Naive thymus-derived CD4-positive, alpha-beta T cell (primary cell): ENCODE data around the gene MTNR1A. TPM values are rescaled to one million over a fixed set of nuclear protein-coding genes. Genes with fewer than 3 reads are reported as not detected.

Experiments
- ATAC-seq: fragments of 150-1000 bp; cut with Tn5 transposase; 2 replicates; pipeline ENCODE4 v1.10.0; 2021; ENCODE audit warnings: mild to moderate bottlenecking, moderate library complexity
- CTCF ChIA-PET: fragments of 350-600 bp; sonication (Branson Sonifier 250); formaldehyde crosslinking; loops from one replicate; lab custom pipeline; 2021; ENCODE audit warnings: antibody characterized with exemption; lab: Charles Lee
- POLR2A ChIA-PET: fragments of 350-600 bp; sonication (Branson Sonifier 250); formaldehyde crosslinking; loops from one replicate; lab custom pipeline; 2021; ENCODE audit warnings: antibody characterized with exemption, inconsistent platforms; lab: Charles Lee
- DNase-seq, 9 donors: peaks; one replicate each; pipeline versions ENCODE4 v3.0.0 to v3.0.0-alpha.2; 2020 to 2022; ENCODE audit warnings: mixed read lengths in 1 of 9
- H3K27ac ChIP-seq: one replicate; pipeline ENCODE4 v1.7.0; 2013; ENCODE audit warnings: mild to moderate bottlenecking, low read depth, low read length, moderate library complexity
- H3K27me3 ChIP-seq, 2 donors: one replicate each; pipeline ENCODE4 v1.7.0; 2013; ENCODE audit warnings: low read length in 2 of 2, mild to moderate bottlenecking in 2 of 2, moderate library complexity in 2 of 2; ENCODE audit not compliant: control insufficient read depth in 2 of 2, insufficient read depth in 2 of 2
- H3K36me3 ChIP-seq, 3 experiments: 1 replicate in 2 of 3; 2 replicates in 1 of 3; pipeline ENCODE4 v1.7.0; 2013; ENCODE audit warnings: low read length in 3 of 3, mild to moderate bottlenecking in 3 of 3, moderate library complexity in 1 of 3; ENCODE audit not compliant: insufficient read depth in 3 of 3, control insufficient read depth in 2 of 3
- H3K4me1 ChIP-seq, 2 donors: one replicate each; pipeline ENCODE4 v1.7.0; 2013; ENCODE audit warnings: low read length in 2 of 2, mild to moderate bottlenecking in 2 of 2, moderate library complexity in 1 of 2; ENCODE audit not compliant: control insufficient read depth in 2 of 2, insufficient read depth in 2 of 2
- H3K4me3 ChIP-seq: 2 replicates; pipeline ENCODE4 v1.7.0; 2013; ENCODE audit warnings: mild to moderate bottlenecking, low read length
- H3K9me3 ChIP-seq, 3 experiments: 1 replicate in 2 of 3; 2 replicates in 1 of 3; pipeline ENCODE4 v1.7.0; 2013; ENCODE audit warnings: low read length in 3 of 3; ENCODE audit not compliant: control insufficient read depth in 2 of 3
- H3K27ac Mint-ChIP-seq, 9 donors: one replicate each; pipeline ENCODE4 v1.8.0; 2020 to 2022; ENCODE audit warnings: mixed read lengths in 9 of 9, mild to moderate bottlenecking in 8 of 9, moderate library complexity in 5 of 9, inconsistent platforms in 2 of 9
- H3K27me3 Mint-ChIP-seq, 5 donors: one replicate each; pipeline ENCODE4 v1.8.0; 2021 to 2022; ENCODE audit warnings: mixed read lengths in 5 of 5, mild to moderate bottlenecking in 1 of 5
- H3K36me3 Mint-ChIP-seq, 5 donors: one replicate each; pipeline ENCODE4 v1.8.0; 2020 to 2022; ENCODE audit warnings: mixed read lengths in 5 of 5, mild to moderate bottlenecking in 3 of 5, inconsistent platforms in 1 of 5
- H3K4me1 Mint-ChIP-seq, 7 donors: one replicate each; pipeline ENCODE4 v1.8.0; 2020 to 2022; ENCODE audit warnings: mixed read lengths in 7 of 7, mild to moderate bottlenecking in 3 of 7, inconsistent platforms in 1 of 7
- H3K4me3 Mint-ChIP-seq, 10 donors: one replicate each; pipeline ENCODE4 v1.8.0; 2020 to 2022; ENCODE audit warnings: mild to moderate bottlenecking in 10 of 10, mixed read lengths in 10 of 10, moderate library complexity in 6 of 10, inconsistent platforms in 2 of 10
- H3K9me3 Mint-ChIP-seq, 11 donors: one replicate each; pipeline ENCODE4 v1.8.0; 2020 to 2022; ENCODE audit warnings: mixed read lengths in 11 of 11, mild to moderate bottlenecking in 4 of 11, inconsistent platforms in 1 of 11, moderate library complexity in 1 of 11
- intact Hi-C, 2 donors: fragments of 100-400 bp; cut with micrococcal nuclease; formaldehyde crosslinking; loops; one replicate each; pipeline ENCODE4 v1.15.1; 2023
- polyA plus RNA-seq, 2 donors: library from polyadenylated mRNA; unstranded; fragments of 300-500 nt; fragmentation: Illumina TruSeq; gene quantifications; one replicate each; pipeline ENCODE4 v1.2.3, GENCODE V29; 2021
- total RNA-seq, 6 experiments: library from RNA in 5 of 6; stranded (reverse) in 5 of 6; gene quantifications; 1 replicate in 5 of 6; 2 replicates in 1 of 6; pipeline ENCODE4 v1.2.3 and lab custom pipeline; 2021 to 2026

The MTNR1A gene
- total RNA-seq (not detected), polyA plus RNA-seq (not detected), total RNA-seq (lab: John Stamatoyannopoulos, UW) (not detected)

GRCh38 chr4:186554914-186555827 lies at the start of gene MTNR1A:
Gene MTNR1A, minus strand, starts transcription at chr4:186555567. Its CDS starts 202 bp downstream, at chr4:186555365.
- peaks cover 17 to 32% (median 30%) of the 10 kb centered on the region in 5 donors for H3K27me3 Mint-ChIP-seq
- Histone ChIP-seq H3K9me3 (no peaks in the 10 kb centered on the region), H3K4me3 (no peak within 1 kb of the TSS), H3K4me1 (no peaks in the 10 kb centered on the region), H3K27me3 (no peaks in the 10 kb centered on the region), H3K27ac (no peak within 1 kb of the TSS), H3K36me3 (no peaks in the 10 kb centered on the region)
- H3K9me3 Mint-ChIP-seq: peaks cover 0 to 8% (median 2%) of the 10 kb centered on the region in 11 donors
- ATAC-seq (no peak), DNase-seq (no peak)
- intact Hi-C loops: no loop called here
- no peak within 1 kb of the TSS for H3K4me3 Mint-ChIP-seq
- no peak within 1 kb of the TSS for H3K27ac Mint-ChIP-seq
- peaks cover 0 to 4% (median 0%) of the 10 kb centered on the region in 5 donors for H3K36me3 Mint-ChIP-seq
- CTCF ChIA-PET: no interaction called here
- peaks cover 0 to 3% (median 0%) of the 10 kb centered on the region in 7 donors for H3K4me1 Mint-ChIP-seq
- POLR2A ChIA-PET: no interaction called here

GRCh38 chr4:186604124-186604807 lies 48.9 kb upstream of the MTNR1A start:
- H3K4me1 Mint-ChIP-seq: no peaks in the 10 kb centered on the region
- no peaks in the 10 kb centered on the region for H3K9me3 ChIP-seq
- no peak overlapping the region for H3K4me3 Mint-ChIP-seq
- no peaks in the 10 kb centered on the region for H3K36me3 ChIP-seq
- no peak overlapping the region for H3K27ac Mint-ChIP-seq
- peaks cover 0 to 8% (median 0%) of the 10 kb centered on the region in 5 donors for H3K27me3 Mint-ChIP-seq
- H3K27me3 ChIP-seq: no peaks in the 10 kb centered on the region
- no peaks in the 10 kb centered on the region for H3K36me3 Mint-ChIP-seq
- H3K4me1 ChIP-seq: no peaks in the 10 kb centered on the region
- intact Hi-C loops: no loop called here
- no peak for ATAC-seq
- H3K9me3 Mint-ChIP-seq: peaks cover 0 to 17% (median 3%) of the 10 kb centered on the region in 11 donors
- no peak for DNase-seq
- CTCF ChIA-PET: no interaction called here
- H3K4me3 ChIP-seq: no peak overlapping the region
- POLR2A ChIA-PET: no interaction called here
- H3K27ac ChIP-seq: no peak overlapping the region

DNA sequence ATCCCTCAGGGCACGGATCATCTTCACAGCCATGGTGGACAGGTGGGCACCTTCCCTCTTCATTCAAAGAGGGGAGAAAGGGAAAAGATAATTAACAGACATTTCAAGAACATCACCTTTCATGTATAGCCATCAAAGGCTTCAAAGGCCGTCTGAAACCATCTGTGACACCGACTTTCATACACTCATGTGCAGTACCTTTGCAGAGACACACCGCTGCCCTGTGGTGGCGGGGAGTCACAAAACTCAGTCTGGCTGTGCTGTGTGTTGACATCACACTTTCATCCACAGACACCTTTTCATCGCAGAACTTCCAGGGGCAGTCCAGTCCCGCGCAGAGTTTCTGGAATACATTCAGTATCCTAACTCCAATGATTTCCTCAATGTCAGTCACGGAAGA lies 47.6 kb upstream of the MTNR1A start:
- Mint-ChIP-seq H3K9me3 (peaks cover 0 to 12% (median 0%) of the 10 kb centered on the region in 11 donors), H3K4me3 (no peak overlapping the region), H3K36me3 (no peaks in the 10 kb centered on the region), H3K27me3 (peaks cover 0 to 11% (median 0%) of the 10 kb centered on the region in 5 donors), H3K4me1 (no peaks in the 10 kb centered on the region), H3K27ac (no peak overlapping the region)
- DNase-seq (no peak), ATAC-seq (no peak)
- Histone ChIP-seq H3K4me1 (no peaks in the 10 kb centered on the region), H3K27me3 (no peaks in the 10 kb centered on the region), H3K9me3 (no peaks in the 10 kb centered on the region), H3K36me3 (no peaks in the 10 kb centered on the region), H3K4me3 (no peak overlapping the region), H3K27ac (no peak overlapping the region)
- intact Hi-C loops: no loop called here
- CTCF ChIA-PET: no interaction called here
- POLR2A ChIA-PET: no interaction called here

- intact Hi-C loops: no loop called here
- Mint-ChIP-seq H3K4me1 (no peaks in the 10 kb centered on the region), H3K36me3 (no peaks in the 10 kb centered on the region), H3K9me3 (peaks cover 0 to 9% (median 0%) of the 10 kb centered on the region in 11 donors), H3K27me3 (peaks cover 0 to 15% (median 4%) of the 10 kb centered on the region in 5 donors), H3K27ac (no peak overlapping the region), H3K4me3 (no peak overlapping the region)
- H3K36me3 ChIP-seq: no peaks in the 10 kb centered on the region
- ATAC-seq (no peak), DNase-seq (no peak)
- CTCF ChIA-PET: no interaction called here
- no peak overlapping the region for H3K27ac ChIP-seq
- H3K4me3 ChIP-seq: no peak overlapping the region
- POLR2A ChIA-PET: no interaction called here
- H3K27me3 ChIP-seq: no peaks in the 10 kb centered on the region
- H3K4me1 ChIP-seq: no peaks in the 10 kb centered on the region
- no peaks in the 10 kb centered on the region for H3K9me3 ChIP-seq
These were observed 44.1 kb upstream of the MTNR1A start for GRCh38 chr4:186599483-186599882.

GRCh38 chr4:186598686-186599085 lies 43.3 kb upstream of the MTNR1A start:
- Mint-ChIP-seq H3K27me3 (peaks cover 0 to 15% (median 0%) of the 10 kb centered on the region in 5 donors), H3K9me3 (peaks cover 0 to 4% (median 0%) of the 10 kb centered on the region in 11 donors), H3K36me3 (no peaks in the 10 kb centered on the region), H3K27ac (no peak overlapping the region), H3K4me1 (no peaks in the 10 kb centered on the region), H3K4me3 (no peak overlapping the region)
- no peak overlapping the region for H3K27ac ChIP-seq
- DNase-seq (no peak), ATAC-seq (no peak)
- intact Hi-C loops: no loop called here
- no peaks in the 10 kb centered on the region for H3K36me3 ChIP-seq
- ChIA-PET CTCF (no interaction called here), POLR2A (no interaction called here)
- H3K9me3 ChIP-seq: no peaks in the 10 kb centered on the region
- H3K27me3 ChIP-seq: no peaks in the 10 kb centered on the region
- H3K4me3 ChIP-seq: no peak overlapping the region
- H3K4me1 ChIP-seq: no peaks in the 10 kb centered on the region

- no peak overlapping the region for H3K27ac ChIP-seq
- Mint-ChIP-seq H3K4me3 (no peak overlapping the region), H3K36me3 (no peaks in the 10 kb centered on the region), H3K9me3 (no peaks in the 10 kb centered on the region), H3K27ac (no peak overlapping the region), H3K4me1 (no peaks in the 10 kb centered on the region), H3K27me3 (peaks cover 0 to 20% (median 4%) of the 10 kb centered on the region in 5 donors)
- ChIA-PET CTCF (no interaction called here), POLR2A (no interaction called here)
- H3K4me1 ChIP-seq: no peaks in the 10 kb centered on the region
- no peaks in the 10 kb centered on the region for H3K36me3 ChIP-seq
- H3K27me3 ChIP-seq: no peaks in the 10 kb centered on the region
- intact Hi-C loops: no loop called here
- no peaks in the 10 kb centered on the region for H3K9me3 ChIP-seq
- ATAC-seq (no peak), DNase-seq (no peak)
- H3K4me3 ChIP-seq: no peak overlapping the region
These were observed 41.6 kb upstream of the MTNR1A start for GRCh38 chr4:186596850-186597390.
